HepG2 (cell line): ENCODE data around the gene CD70.

ENCODE experiments used
- BORCS8-MEF2B ChIP-seq: sonication (generic); formaldehyde crosslinking; IDR thresholded peaks from 2 replicates; pipeline ENCODE4 v1.8.0; 2022; ENCODE audit warnings: mild to moderate bottlenecking, missing genetic modification reagents
- KDM1A ChIP-seq: IDR thresholded peaks from 2 replicates; pipeline ENCODE4 v1.6.1; 2016; ENCODE audit warnings: missing compliant biosample characterization
- POLR2AphosphoS5 ChIP-seq: IDR thresholded peaks from 2 replicates; pipeline ENCODE4 v1.6.1; 2012; ENCODE audit warnings: low read depth, low read length
- POLR2G ChIP-seq: fragments of 200-400 bp; formaldehyde crosslinking; IDR thresholded peaks from 2 replicates; pipeline ENCODE4 v1.6.1; 2018; ENCODE audit warnings: mild to moderate bottlenecking, low read depth, low read length, moderate library complexity
- SALL2 ChIP-seq: sonication (generic); formaldehyde crosslinking; IDR thresholded peaks from 2 replicates; pipeline ENCODE4 v1.8.1; 2023; ENCODE audit warnings: mild to moderate bottlenecking, missing genetic modification reagents, inconsistent platforms
- ZNF335 ChIP-seq: sonication (generic); formaldehyde crosslinking; IDR thresholded peaks from 2 replicates; pipeline ENCODE4 v1.4.0; 2020; ENCODE audit warnings: missing genetic modification reagents
- TF ChIP-seq, protein P1 (sequence below): sonication (generic); formaldehyde crosslinking; IDR thresholded peaks from 2 replicates; pipeline ENCODE4 v1.4.0; 2020; ENCODE audit warnings: missing genetic modification reagents, borderline replicate concordance
- TF ChIP-seq, protein P2 (sequence below): IDR thresholded peaks from 2 replicates; pipeline ENCODE4 v1.6.1; 2012; ENCODE audit warnings: inconsistent platforms
- TF ChIP-seq, protein P3 (sequence below): sonication (generic); formaldehyde crosslinking; IDR thresholded peaks from 2 replicates; pipeline ENCODE4 v1.4.0; 2020; ENCODE audit warnings: missing genetic modification reagents

DNA sequence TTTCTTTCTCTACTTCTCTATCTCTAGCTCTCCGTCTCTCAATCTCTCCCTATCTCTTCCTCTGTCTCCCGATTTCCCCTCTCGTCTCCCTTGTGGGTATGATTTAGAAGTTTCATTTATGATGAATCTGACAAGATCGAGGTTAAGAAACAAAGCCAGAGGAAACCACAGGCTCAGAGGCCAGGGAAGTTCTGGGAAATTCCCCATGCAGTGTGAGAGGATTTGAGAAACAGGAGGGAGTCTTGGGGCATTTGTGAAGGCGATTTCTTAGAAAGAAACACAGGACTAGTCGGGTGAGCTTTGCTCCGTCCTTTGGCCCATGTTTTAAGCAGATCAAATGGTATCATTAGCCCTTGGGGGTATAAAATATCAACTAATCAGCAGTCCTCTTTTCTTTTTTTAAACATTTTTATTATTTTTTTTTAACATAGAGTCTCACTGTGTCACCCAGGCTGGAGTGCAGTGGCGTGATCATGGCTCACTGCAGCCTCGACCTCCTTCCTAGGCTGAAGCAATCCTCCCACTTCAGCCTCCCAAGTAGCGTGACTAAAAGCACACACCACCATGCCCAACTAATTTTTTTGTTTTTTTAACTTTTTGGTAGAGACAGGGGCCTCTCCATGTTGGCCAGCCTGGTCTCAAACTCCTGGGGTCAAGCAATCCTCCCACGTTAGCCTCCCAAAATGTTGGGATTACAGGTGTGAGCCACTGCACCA, 34.3 kb downstream of the CD70 start:
- TF ChIP-seq, protein P1, sequence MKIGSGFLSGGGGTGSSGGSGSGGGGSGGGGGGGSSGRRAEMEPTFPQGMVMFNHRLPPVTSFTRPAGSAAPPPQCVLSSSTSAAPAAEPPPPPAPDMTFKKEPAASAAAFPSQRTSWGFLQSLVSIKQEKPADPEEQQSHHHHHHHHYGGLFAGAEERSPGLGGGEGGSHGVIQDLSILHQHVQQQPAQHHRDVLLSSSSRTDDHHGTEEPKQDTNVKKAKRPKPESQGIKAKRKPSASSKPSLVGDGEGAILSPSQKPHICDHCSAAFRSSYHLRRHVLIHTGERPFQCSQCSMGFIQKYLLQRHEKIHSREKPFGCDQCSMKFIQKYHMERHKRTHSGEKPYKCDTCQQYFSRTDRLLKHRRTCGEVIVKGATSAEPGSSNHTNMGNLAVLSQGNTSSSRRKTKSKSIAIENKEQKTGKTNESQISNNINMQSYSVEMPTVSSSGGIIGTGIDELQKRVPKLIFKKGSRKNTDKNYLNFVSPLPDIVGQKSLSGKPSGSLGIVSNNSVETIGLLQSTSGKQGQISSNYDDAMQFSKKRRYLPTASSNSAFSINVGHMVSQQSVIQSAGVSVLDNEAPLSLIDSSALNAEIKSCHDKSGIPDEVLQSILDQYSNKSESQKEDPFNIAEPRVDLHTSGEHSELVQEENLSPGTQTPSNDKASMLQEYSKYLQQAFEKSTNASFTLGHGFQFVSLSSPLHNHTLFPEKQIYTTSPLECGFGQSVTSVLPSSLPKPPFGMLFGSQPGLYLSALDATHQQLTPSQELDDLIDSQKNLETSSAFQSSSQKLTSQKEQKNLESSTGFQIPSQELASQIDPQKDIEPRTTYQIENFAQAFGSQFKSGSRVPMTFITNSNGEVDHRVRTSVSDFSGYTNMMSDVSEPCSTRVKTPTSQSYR (CRISPR knock-in tag): no peak
- TF ChIP-seq SALL2 (CRISPR knock-in tag): no peak
- TF ChIP-seq BORCS8-MEF2B (CRISPR knock-in tag): no peak
- TF ChIP-seq, protein P2, sequence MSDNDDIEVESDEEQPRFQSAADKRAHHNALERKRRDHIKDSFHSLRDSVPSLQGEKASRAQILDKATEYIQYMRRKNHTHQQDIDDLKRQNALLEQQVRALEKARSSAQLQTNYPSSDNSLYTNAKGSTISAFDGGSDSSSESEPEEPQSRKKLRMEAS: no peak
- TF ChIP-seq POLR2AphosphoS5: no peak
- TF ChIP-seq KDM1A: no peak
- no peak for TF ChIP-seq ZNF335 (CRISPR knock-in tag)
- TF ChIP-seq POLR2G: no peak
- TF ChIP-seq, protein P3, sequence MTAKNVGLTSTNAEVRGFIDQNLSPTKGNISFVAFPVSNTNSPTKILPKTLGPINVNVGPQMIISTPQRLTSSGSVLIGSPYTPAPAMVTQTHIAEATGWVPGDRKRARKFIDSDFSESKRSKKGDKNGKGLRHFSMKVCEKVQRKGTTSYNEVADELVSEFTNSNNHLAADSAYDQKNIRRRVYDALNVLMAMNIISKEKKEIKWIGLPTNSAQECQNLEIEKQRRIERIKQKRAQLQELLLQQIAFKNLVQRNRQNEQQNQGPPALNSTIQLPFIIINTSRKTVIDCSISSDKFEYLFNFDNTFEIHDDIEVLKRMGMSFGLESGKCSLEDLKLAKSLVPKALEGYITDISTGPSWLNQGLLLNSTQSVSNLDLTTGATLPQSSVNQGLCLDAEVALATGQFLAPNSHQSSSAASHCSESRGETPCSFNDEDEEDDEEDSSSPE (CRISPR knock-in tag): no peak
